Measurements from ENCODE around the gene LRRTM2. TPM values are rescaled to one million over a fixed set of nuclear protein-coding genes. Genes with fewer than 3 reads are reported as not detected.

The LRRTM2 gene
- total and polyA plus RNA-seq, 9 donors: 0.07 to 0.92 (median 0.23) TPM

DNA sequence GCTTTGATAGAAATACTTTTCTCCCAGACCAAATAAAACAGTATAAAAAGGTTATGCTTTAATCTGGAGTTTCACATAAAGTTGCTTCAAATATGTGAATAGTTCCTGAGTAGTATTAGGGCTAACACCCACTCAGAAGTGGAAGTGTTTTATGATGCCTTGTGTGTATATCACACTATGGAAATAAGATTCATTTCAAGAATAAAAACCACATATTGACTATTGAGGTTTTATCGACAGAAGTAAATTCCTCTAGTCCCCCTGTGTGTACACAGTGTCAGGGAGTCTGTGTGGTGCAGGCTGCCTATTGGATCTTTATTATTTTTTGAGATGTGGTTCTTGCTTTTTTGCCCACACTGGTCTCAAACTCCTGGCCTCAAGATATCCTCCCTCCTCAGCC is 20.8 kb upstream of the LRRTM2 start:
- Histone ChIP-seq H3K4me1 (ENCODE audit: insufficient read depth) (peaks cover 13% of the 10 kb centered on the region), H3K9me3 (no peaks in the 10 kb centered on the region), H3K27me3 (no peaks in the 10 kb centered on the region), H3K36me3 (no peaks in the 10 kb centered on the region), H3K4me3 (no peak overlapping the region), H3K27ac (no peak overlapping the region)
- 26 to 64% (median 57%) methylated on average over 1 of the region's 1 CpG for WGBS, 3 donors
- intact Hi-C loops (cut with DNase I): no loop called here
- TF ChIP-seq EP300 (IDR thresholded peaks at IDR 0.05) (no peak), POLR2A (IDR thresholded peaks at IDR 0.05) (no peak)
- TF ChIP-seq, protein P1, sequence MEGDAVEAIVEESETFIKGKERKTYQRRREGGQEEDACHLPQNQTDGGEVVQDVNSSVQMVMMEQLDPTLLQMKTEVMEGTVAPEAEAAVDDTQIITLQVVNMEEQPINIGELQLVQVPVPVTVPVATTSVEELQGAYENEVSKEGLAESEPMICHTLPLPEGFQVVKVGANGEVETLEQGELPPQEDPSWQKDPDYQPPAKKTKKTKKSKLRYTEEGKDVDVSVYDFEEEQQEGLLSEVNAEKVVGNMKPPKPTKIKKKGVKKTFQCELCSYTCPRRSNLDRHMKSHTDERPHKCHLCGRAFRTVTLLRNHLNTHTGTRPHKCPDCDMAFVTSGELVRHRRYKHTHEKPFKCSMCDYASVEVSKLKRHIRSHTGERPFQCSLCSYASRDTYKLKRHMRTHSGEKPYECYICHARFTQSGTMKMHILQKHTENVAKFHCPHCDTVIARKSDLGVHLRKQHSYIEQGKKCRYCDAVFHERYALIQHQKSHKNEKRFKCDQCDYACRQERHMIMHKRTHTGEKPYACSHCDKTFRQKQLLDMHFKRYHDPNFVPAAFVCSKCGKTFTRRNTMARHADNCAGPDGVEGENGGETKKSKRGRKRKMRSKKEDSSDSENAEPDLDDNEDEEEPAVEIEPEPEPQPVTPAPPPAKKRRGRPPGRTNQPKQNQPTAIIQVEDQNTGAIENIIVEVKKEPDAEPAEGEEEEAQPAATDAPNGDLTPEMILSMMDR (IDR thresholded peaks at IDR 0.05): no peak
- DNase-seq: no peak

DNA sequence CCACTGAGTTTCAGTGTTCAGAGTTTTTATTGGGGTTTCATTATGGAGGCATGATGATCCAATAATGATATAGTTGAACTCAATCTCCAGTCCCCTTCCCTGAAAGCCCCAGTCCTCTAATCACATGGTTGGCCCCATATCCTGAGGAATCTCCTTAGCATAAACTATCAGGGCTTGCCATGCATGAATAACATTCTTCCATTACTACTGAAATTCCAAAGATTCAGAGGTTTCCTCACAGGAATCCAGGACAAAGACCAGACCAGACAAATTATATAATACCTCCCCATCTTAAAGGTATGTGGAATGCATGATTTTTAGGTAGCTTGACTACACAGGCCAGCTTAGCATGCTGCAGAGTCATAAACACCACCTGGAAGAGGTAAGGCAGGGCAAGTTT is 15.5 kb upstream of the LRRTM2 start:
- H3K27ac ChIP-seq: no peak overlapping the region
- no peaks in the 10 kb centered on the region for H3K27me3 ChIP-seq
- H3K4me3 ChIP-seq: no peak overlapping the region
- peaks cover 2% of the 10 kb centered on the region for H3K4me1 ChIP-seq (ENCODE audit: insufficient read depth)
- TF ChIP-seq, protein P1 (IDR thresholded peaks at IDR 0.05): no peak
- no peak for TF ChIP-seq EP300 (IDR thresholded peaks at IDR 0.05)
- TF ChIP-seq POLR2A (IDR thresholded peaks at IDR 0.05): no peak
- intact Hi-C loops (cut with DNase I): no loop called here
- H3K9me3 ChIP-seq: no peaks in the 10 kb centered on the region
- no peaks in the 10 kb centered on the region for H3K36me3 ChIP-seq
- no peak for DNase-seq

DNA sequence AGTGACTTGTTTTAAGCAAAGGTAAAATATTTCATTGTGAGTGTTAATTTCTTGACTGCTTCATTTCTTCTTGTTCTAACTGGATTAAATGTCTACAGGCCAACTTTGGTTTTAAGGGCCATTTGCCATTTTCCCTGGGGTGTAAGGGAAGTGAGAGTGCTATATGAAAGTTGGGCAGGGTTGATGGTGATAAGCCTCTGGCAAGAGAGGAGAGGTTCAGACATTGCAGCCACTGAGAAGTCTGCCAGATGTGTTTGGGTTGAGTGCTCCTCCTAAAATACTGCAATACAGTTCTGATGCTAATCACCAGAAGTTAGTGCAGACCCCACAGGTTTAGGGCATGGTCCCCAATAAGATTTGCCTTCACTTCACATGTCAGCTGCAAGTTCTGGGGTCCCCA is 14.9 kb upstream of the LRRTM2 start:
- DNase-seq: no peak
- intact Hi-C loops (cut with DNase I): no loop called here
- H3K27ac ChIP-seq: no peak overlapping the region
- no peaks in the 10 kb centered on the region for H3K27me3 ChIP-seq
- no peaks in the 10 kb centered on the region for H3K9me3 ChIP-seq
- peaks cover under 1% of the 10 kb centered on the region for H3K4me1 ChIP-seq (ENCODE audit: insufficient read depth)
- no peaks in the 10 kb centered on the region for H3K36me3 ChIP-seq
- H3K4me3 ChIP-seq: no peak overlapping the region
- no peak for TF ChIP-seq EP300 (IDR thresholded peaks at IDR 0.05)
- no peak for TF ChIP-seq POLR2A (IDR thresholded peaks at IDR 0.05)
- TF ChIP-seq, protein P1 (IDR thresholded peaks at IDR 0.05): no peak

DNA sequence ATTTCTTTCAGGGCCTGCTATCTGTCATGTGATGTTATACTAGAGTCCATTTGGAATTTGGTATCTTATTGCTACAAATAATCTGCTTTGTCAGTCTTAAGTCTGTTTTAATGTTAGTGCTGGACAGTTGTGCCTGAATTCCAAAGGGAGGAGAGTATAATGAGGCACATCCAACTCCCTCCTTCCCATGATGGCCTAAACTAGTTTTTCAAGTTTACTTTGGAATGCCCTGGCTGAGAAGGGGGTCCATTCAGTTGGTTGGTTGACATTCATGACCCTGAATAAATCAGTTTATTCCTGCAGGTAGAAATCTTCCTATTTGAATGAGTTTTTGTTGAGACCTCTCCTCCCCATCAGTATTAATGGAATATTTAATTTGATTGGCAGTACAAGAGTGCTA is 9.4 kb upstream of the LRRTM2 start:
- H3K4me1 ChIP-seq (ENCODE audit: insufficient read depth): peaks cover 2% of the 10 kb centered on the region
- no peaks in the 10 kb centered on the region for H3K36me3 ChIP-seq
- TF ChIP-seq, protein P1 (IDR thresholded peaks at IDR 0.05): no peak
- TF ChIP-seq POLR2A (IDR thresholded peaks at IDR 0.05) (no peak), EP300 (IDR thresholded peaks at IDR 0.05) (no peak)
- H3K4me3 ChIP-seq: no peak overlapping the region
- no peak for DNase-seq
- no peaks in the 10 kb centered on the region for H3K9me3 ChIP-seq
- intact Hi-C loops (cut with DNase I): no loop called here
- H3K27ac ChIP-seq: no peak overlapping the region
- H3K27me3 ChIP-seq: no peaks in the 10 kb centered on the region

DNA sequence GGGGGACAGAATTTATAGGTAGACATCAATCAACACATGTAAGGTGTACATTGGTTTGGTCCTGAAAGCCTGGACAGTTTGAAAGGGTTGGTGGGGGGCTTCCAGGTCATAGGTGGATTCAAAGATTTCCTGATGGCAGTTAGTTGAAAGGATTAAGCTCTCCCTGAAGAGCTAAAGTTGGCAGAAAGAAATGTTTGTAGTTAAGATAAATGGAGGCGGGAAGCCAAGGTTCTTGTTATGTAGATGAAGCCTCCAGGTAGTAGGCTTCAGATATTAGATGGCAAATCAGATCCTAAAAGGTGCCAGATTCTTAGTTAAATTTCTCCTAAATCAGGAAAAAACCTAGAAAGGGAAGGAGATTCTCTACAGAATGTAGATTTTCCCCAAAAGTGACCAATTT is 9.0 kb upstream of the LRRTM2 start:
- Histone ChIP-seq H3K4me3 (no peak overlapping the region), H3K27me3 (no peaks in the 10 kb centered on the region), H3K36me3 (no peaks in the 10 kb centered on the region), H3K4me1 (ENCODE audit: insufficient read depth) (peaks cover 2% of the 10 kb centered on the region), H3K9me3 (no peaks in the 10 kb centered on the region), H3K27ac (no peak overlapping the region)
- intact Hi-C loops (cut with DNase I): no loop called here
- no peak for DNase-seq
- TF ChIP-seq POLR2A (IDR thresholded peaks at IDR 0.05): no peak
- no peak for TF ChIP-seq EP300 (IDR thresholded peaks at IDR 0.05)
- WGBS, 3 donors: 90 to 98% (median 97%) methylated on average over 1 of the region's 1 CpG
